ENCODE data around the gene MMS19. TPM values are rescaled to one million over a fixed set of nuclear protein-coding genes. Genes with fewer than 3 reads are reported as not detected.

The MMS19 gene
- total and polyA plus RNA-seq, 10 of the 15 experiments (the other 5 are each of a cell fraction or from before 2014, with no cell fraction given) = 40.2 to 112 (median 69.0) TPM

DNA sequence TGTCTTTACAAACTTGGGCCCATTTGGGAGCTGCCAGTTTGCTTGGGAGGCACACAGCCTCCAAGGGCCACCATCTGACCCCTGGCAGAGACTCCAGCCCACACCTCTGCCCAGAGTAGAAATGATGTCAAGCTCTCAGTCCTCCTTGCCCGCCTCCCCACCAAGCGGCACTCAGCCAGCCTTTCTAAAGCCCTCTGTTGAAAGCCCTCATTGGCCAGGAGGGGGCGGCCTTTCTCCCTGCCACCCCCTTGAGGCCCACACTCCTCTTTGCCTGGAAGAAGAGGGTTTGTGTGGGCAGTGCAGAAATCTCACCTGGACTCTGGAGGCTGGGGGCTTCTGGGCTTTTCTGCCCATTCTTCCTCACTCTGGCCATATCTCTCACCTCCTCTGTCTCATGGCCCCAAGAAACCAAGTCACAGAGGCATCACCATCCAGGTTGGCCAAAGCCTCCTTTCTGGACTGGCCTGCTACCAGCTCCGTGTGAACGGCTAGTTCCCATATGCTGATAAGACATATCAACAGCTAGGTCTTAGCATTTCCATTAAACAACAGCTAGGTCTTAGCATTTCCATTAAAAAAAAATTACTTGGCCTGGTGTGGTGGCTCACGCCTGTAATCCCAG is 36.6 kb upstream of the MMS19 start:
- ChIA-PET CTCF (interaction anchor here (0.8 to 4.8 kb wide), 20 partner anchors 9 to 251 kb away, joined by 3 to 62 read pairs (median 3); partner anchors contain the start of gene AVPI1), RAD21 (ENCODE audit: unreplicated experiment) (interaction anchor here (0.6 to 3.1 kb wide), 2 partner anchors 19 to 113 kb away, joined by 3 to 13 read pairs; no protein-coding TSS in a partner anchor), SMC1A (ENCODE audit: uncharacterized antibody, unreplicated experiment) (interaction anchor here (0.7 to 1.8 kb wide), 7 partner anchors 16 to 74 kb away, joined by 3 to 7 read pairs (median 3); no protein-coding TSS in a partner anchor), POLR2A (no interaction called here)
- no peaks in the 10 kb centered on the region for H3K4me1 ChIP-seq (ENCODE audit: control insufficient read depth, insufficient read depth, low read length)
- no peak overlapping the region for H3K4me3 ChIP-seq
- H3K9me3 ChIP-seq (replicated peaks; ENCODE audit: control insufficient read depth, insufficient read depth, low read length) = no peaks in the 10 kb centered on the region
- H4K20me1 ChIP-seq (ENCODE audit: control insufficient read depth, insufficient read depth) = no peaks in the 10 kb centered on the region
- FAIRE-seq = peak; percentile 90
- ATAC-seq = peak; percentile 98
- H2AFZ ChIP-seq (ENCODE audit: control insufficient read depth, low read depth, low read length) = no peak overlapping the region
- intact Hi-C loops (cut with micrococcal nuclease; ENCODE audit: unreplicated experiment) = loop anchor here (1.0 to 2.0 kb wide), 2 partner anchors 18 to 77 kb away; no protein-coding TSS in a partner anchor
- in situ Hi-C loops (cut with MboI) = no loop called here
- DNase-seq (ENCODE audit: low read depth, low spot score) = no peak
- no peaks in the 10 kb centered on the region for H3K36me3 ChIP-seq (ENCODE audit: control insufficient read depth in 2 of 2, insufficient read depth in 2 of 2, low read length in 1 of 2)
- no peak overlapping the region for H3K4me2 ChIP-seq (ENCODE audit: control insufficient read depth, insufficient read depth)
- H3K79me2 ChIP-seq (ENCODE audit: control insufficient read depth, insufficient read depth, low read length) = no peaks in the 10 kb centered on the region
- TF ChIP-seq SMC3 (IDR thresholded peaks at IDR 0.05; ENCODE audit: borderline replicate concordance, low read length) (peak; percentile 39; the same call in 1 of the 2 replicates), SMARCA5 (IDR thresholded peaks at IDR 0.05) (no peak), RAD21 (IDR thresholded peaks at IDR 0.05; ENCODE audit: insufficient read depth, low read depth, low read length) (peak; percentile 70)
- TF ChIP-seq, protein P1, sequence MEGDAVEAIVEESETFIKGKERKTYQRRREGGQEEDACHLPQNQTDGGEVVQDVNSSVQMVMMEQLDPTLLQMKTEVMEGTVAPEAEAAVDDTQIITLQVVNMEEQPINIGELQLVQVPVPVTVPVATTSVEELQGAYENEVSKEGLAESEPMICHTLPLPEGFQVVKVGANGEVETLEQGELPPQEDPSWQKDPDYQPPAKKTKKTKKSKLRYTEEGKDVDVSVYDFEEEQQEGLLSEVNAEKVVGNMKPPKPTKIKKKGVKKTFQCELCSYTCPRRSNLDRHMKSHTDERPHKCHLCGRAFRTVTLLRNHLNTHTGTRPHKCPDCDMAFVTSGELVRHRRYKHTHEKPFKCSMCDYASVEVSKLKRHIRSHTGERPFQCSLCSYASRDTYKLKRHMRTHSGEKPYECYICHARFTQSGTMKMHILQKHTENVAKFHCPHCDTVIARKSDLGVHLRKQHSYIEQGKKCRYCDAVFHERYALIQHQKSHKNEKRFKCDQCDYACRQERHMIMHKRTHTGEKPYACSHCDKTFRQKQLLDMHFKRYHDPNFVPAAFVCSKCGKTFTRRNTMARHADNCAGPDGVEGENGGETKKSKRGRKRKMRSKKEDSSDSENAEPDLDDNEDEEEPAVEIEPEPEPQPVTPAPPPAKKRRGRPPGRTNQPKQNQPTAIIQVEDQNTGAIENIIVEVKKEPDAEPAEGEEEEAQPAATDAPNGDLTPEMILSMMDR (IDR thresholded peaks at IDR 0.05 in 2 of 3, conservative IDR thresholded peaks at IDR 0.05 in 1 of 3; ENCODE audit: control insufficient read depth in 2 of 3, extremely low read depth in 1 of 3, insufficient read depth in 1 of 3, low read depth in 3 of 3, low read length in 3 of 3) = peak; percentile 60 to 69 (median 63)
- no TSS peak for BruUV-seq (replicated peaks)
- H3K27me3 ChIP-seq (replicated peaks in 1 of 2; ENCODE audit: control insufficient read depth in 2 of 2, insufficient read depth in 2 of 2, low read length in 1 of 2) = no peaks in the 10 kb centered on the region
- H3K9ac ChIP-seq (ENCODE audit: control insufficient read depth, insufficient read depth, low read length) = no peak overlapping the region
- WGBS (ENCODE audit: insufficient coverage, insufficient replicate concordance, low lambda C conversion rate, missing lambda C conversion rate) = 49% methylated on average over 6 of the region's 6 CpGs
- H3K27ac ChIP-seq (ENCODE audit: control insufficient read depth, insufficient read depth) = no peak overlapping the region
